Measurements from ENCODE around the gene CHST8. TPM values are rescaled to one million over a fixed set of nuclear protein-coding genes. Genes with fewer than 3 reads are reported as not detected.
"Not testable (repeated sequence)": the region's sequence is repeated elsewhere in the genome, so short reads cannot be mapped to it uniquely, and the experiment has no call there.

CHST8 gene
- polyA plus RNA-seq, 1 donor, result 0.66 TPM

DNA sequence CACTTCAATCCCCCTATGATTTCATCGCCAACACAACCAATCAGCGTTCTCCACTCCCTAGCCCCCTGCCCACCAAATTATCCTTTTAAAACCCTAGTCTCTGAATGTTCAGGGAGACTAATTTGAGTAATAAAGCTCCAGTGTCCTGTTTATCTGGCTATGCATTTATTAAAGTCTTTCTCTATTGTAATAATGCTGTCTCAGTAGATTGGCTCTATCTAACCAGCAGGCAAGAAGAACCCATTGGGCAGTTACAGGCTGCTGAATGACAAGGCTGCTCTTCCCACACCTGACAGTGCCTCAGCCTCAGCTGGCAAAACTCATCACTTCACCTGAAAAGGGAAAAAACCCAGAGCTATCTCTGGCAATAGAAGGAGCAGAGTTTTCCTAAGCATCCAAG lies 20.2 kb upstream of the CHST8 start:
- 100% methylated on average over 1 of the region's 2 CpGs for WGBS (ENCODE audit: insufficient coverage, low lambda C conversion rate)
- H3K27ac ChIP-seq (ENCODE audit: low read length), result no peak overlapping the region
- no peak overlapping the region for H3K4me3 ChIP-seq (ENCODE audit: low read length)
- no peaks in the 10 kb centered on the region for H3K4me1 ChIP-seq (ENCODE audit: control insufficient read depth, insufficient read depth, low read length)
- H3K36me3 ChIP-seq (ENCODE audit: control insufficient read depth, insufficient read depth, low read length), result no peaks in the 10 kb centered on the region
- H3K27me3 ChIP-seq (ENCODE audit: control insufficient read depth, insufficient read depth, low read length), result no peaks in the 10 kb centered on the region
- peaks cover 5% of the 10 kb centered on the region for H3K9me3 ChIP-seq (ENCODE audit: control insufficient read depth, low read depth, low read length)
- no peak for DNase-seq

- no peaks in the 10 kb centered on the region for H3K27me3 ChIP-seq (ENCODE audit: control insufficient read depth, insufficient read depth, low read length)
- H3K27ac ChIP-seq (ENCODE audit: low read length), result no peak overlapping the region
- H3K36me3 ChIP-seq (ENCODE audit: control insufficient read depth, insufficient read depth, low read length), result no peaks in the 10 kb centered on the region
- no peaks in the 10 kb centered on the region for H3K4me1 ChIP-seq (ENCODE audit: control insufficient read depth, insufficient read depth, low read length)
- peaks cover 5% of the 10 kb centered on the region for H3K9me3 ChIP-seq (ENCODE audit: control insufficient read depth, low read depth, low read length)
- H3K4me3 ChIP-seq (ENCODE audit: low read length), result no peak overlapping the region
- no peak for DNase-seq
- 94% methylated on average over 10 of the region's 16 CpGs for WGBS (ENCODE audit: insufficient coverage, low lambda C conversion rate)
Measured at GRCh38 chr19:33602576-33603204, 19.1 kb upstream of the CHST8 start.

DNA sequence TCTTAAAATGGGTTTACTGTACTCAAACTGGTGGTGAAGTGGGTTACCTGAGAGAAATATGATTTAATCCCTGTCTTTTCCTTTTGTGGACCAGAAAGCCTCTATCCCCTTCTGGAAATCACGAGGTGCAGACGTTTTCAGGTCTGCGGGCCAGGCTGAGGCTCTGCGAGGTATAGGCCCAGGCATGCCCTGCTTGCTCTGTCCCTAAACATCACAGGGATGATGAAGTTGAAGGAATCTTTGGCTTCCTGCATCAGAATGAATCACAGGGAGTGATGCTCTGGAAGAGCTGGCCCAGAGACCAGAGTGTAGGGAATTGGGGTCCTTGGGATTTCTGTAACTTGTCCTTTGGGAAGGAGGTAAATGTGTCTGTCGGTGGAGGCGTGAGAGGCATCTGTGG lies 18.4 kb upstream of the CHST8 start:
- no peak for DNase-seq
- no peak overlapping the region for H3K27ac ChIP-seq (ENCODE audit: low read length)
- no peak overlapping the region for H3K4me3 ChIP-seq (ENCODE audit: low read length)
- H3K4me1 ChIP-seq (ENCODE audit: control insufficient read depth, insufficient read depth, low read length), result no peaks in the 10 kb centered on the region
- H3K9me3 ChIP-seq (ENCODE audit: control insufficient read depth, low read depth, low read length), result peaks cover 5% of the 10 kb centered on the region
- no peaks in the 10 kb centered on the region for H3K36me3 ChIP-seq (ENCODE audit: control insufficient read depth, insufficient read depth, low read length)
- H3K27me3 ChIP-seq (ENCODE audit: control insufficient read depth, insufficient read depth, low read length), result no peaks in the 10 kb centered on the region
- no CpG with 5 or more reads among the region's 6 CpGs for WGBS (ENCODE audit: insufficient coverage, low lambda C conversion rate)

- Histone ChIP-seq H3K27me3 (ENCODE audit: control insufficient read depth, insufficient read depth, low read length) (no peaks in the 10 kb centered on the region), H3K27ac (ENCODE audit: low read length) (no peak overlapping the region), H3K4me3 (ENCODE audit: low read length) (no peak overlapping the region), H3K9me3 (ENCODE audit: control insufficient read depth, low read depth, low read length) (peaks cover 5% of the 10 kb centered on the region), H3K36me3 (ENCODE audit: control insufficient read depth, insufficient read depth, low read length) (no peaks in the 10 kb centered on the region), H3K4me1 (ENCODE audit: control insufficient read depth, insufficient read depth, low read length) (no peaks in the 10 kb centered on the region)
- WGBS (ENCODE audit: insufficient coverage, low lambda C conversion rate), result no CpG with 5 or more reads among the region's 5 CpGs
- no peak for DNase-seq
Measured at GRCh38 chr19:33604651-33605050, 17.1 kb upstream of the CHST8 start.

DNA sequence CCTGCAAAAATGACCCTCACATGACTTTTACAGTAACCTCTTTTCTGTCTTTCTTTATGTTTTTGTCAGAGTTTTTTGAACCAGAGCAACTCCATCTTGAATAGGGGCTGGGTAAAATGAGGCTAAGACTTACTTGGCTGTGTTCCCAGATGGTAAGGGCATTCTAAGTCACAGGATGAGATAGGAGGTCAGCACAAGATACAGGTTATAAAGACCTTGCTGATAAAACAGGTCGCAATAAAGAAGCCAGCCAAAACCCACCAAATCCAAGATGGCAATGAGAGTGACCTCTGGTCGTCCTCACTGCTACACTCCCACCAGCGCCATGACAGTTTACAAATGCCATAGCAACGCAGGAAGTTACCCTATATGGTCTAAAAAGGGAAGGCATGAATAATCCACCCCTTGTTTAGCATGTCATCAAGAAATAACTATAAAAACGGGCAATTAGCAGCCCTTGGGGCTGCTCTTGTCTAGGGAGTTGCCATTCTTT lies 15.9 kb upstream of the CHST8 start:
- H3K36me3 ChIP-seq (ENCODE audit: control insufficient read depth, insufficient read depth, low read length); H3K27ac ChIP-seq (ENCODE audit: low read length): not testable (repeated sequence)
- WGBS (ENCODE audit: insufficient coverage, low lambda C conversion rate), result no CpG with 5 or more reads among the region's 5 CpGs

GRCh38 chr19:33606556-33606955 lies 15.2 kb upstream of the CHST8 start:
- H3K27me3 ChIP-seq (ENCODE audit: control insufficient read depth, insufficient read depth, low read length), result no peaks in the 10 kb centered on the region
- no peak overlapping the region for H3K4me3 ChIP-seq (ENCODE audit: low read length)
- WGBS (ENCODE audit: insufficient coverage, low lambda C conversion rate), result no CpG with 5 or more reads among the region's 4 CpGs
- H3K36me3 ChIP-seq (ENCODE audit: control insufficient read depth, insufficient read depth, low read length), result no peaks in the 10 kb centered on the region
- H3K9me3 ChIP-seq (ENCODE audit: control insufficient read depth, low read depth, low read length), result peaks cover 5% of the 10 kb centered on the region
- H3K27ac ChIP-seq (ENCODE audit: low read length), result no peak overlapping the region
- no peaks in the 10 kb centered on the region for H3K4me1 ChIP-seq (ENCODE audit: control insufficient read depth, insufficient read depth, low read length)
- no peak for DNase-seq

More for the DNA sequence above, 15.9 kb upstream of the CHST8 start:
- H3K27me3 ChIP-seq (ENCODE audit: control insufficient read depth, insufficient read depth, low read length); H3K4me3 ChIP-seq (ENCODE audit: low read length); DNase-seq; H3K9me3 ChIP-seq (ENCODE audit: control insufficient read depth, low read depth, low read length); H3K4me1 ChIP-seq (ENCODE audit: control insufficient read depth, insufficient read depth, low read length): not testable (repeated sequence)

DNA sequence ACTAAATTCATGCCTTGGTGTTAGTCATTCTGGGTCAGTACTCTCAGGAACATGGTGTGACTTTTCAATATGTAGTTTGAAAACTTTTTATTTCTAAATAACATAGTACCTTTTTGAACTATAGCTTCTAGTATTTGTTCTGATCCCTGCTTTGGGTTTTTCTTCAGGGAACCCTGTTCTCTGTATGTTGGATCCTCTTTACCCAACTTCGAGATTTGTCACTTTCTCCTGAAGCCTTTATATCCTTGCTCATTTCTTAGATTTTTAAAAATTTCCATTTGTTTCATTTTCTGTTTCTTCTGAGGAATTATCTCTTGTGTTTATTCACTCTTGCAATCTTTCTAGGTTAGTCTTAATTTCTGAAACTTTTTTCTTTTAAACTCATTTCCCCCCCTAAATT lies 12.4 kb upstream of the CHST8 start:
- no peaks in the 10 kb centered on the region for H3K4me1 ChIP-seq (ENCODE audit: control insufficient read depth, insufficient read depth, low read length)
- no peaks in the 10 kb centered on the region for H3K36me3 ChIP-seq (ENCODE audit: control insufficient read depth, insufficient read depth, low read length)
- 83% methylated on average over 1 of the region's 1 CpG for WGBS (ENCODE audit: insufficient coverage, low lambda C conversion rate)
- no peak overlapping the region for H3K4me3 ChIP-seq (ENCODE audit: low read length)
- no peak for DNase-seq
- no peak overlapping the region for H3K27ac ChIP-seq (ENCODE audit: low read length)
- no peaks in the 10 kb centered on the region for H3K9me3 ChIP-seq (ENCODE audit: control insufficient read depth, low read depth, low read length)
- H3K27me3 ChIP-seq (ENCODE audit: control insufficient read depth, insufficient read depth, low read length), result peaks cover 9% of the 10 kb centered on the region

GRCh38 chr19:33610588-33610987 lies 11.2 kb upstream of the CHST8 start:
- DNase-seq, result no peak
- Histone ChIP-seq H3K4me3 (ENCODE audit: low read length) (no peak overlapping the region), H3K27ac (ENCODE audit: low read length) (no peak overlapping the region), H3K9me3 (ENCODE audit: control insufficient read depth, low read depth, low read length) (no peaks in the 10 kb centered on the region), H3K4me1 (ENCODE audit: control insufficient read depth, insufficient read depth, low read length) (no peaks in the 10 kb centered on the region), H3K36me3 (ENCODE audit: control insufficient read depth, insufficient read depth, low read length) (no peaks in the 10 kb centered on the region), H3K27me3 (ENCODE audit: control insufficient read depth, insufficient read depth, low read length) (peaks cover 10% of the 10 kb centered on the region)
- no CpG with 5 or more reads among the region's 1 CpG for WGBS (ENCODE audit: insufficient coverage, low lambda C conversion rate)

GRCh38 chr19:33612928-33613619 lies 8.7 kb upstream of the CHST8 start:
- Histone ChIP-seq H3K4me1 (ENCODE audit: control insufficient read depth, insufficient read depth, low read length) (no peaks in the 10 kb centered on the region), H3K9me3 (ENCODE audit: control insufficient read depth, low read depth, low read length) (no peaks in the 10 kb centered on the region), H3K27ac (ENCODE audit: low read length) (no peak overlapping the region), H3K4me3 (ENCODE audit: low read length) (no peak overlapping the region), H3K27me3 (ENCODE audit: control insufficient read depth, insufficient read depth, low read length) (peaks cover 20% of the 10 kb centered on the region), H3K36me3 (ENCODE audit: control insufficient read depth, insufficient read depth, low read length) (no peaks in the 10 kb centered on the region)
- WGBS (ENCODE audit: insufficient coverage, low lambda C conversion rate), result no CpG with 5 or more reads among the region's 11 CpGs
- DNase-seq, result no peak

GRCh38 chr19:33613620-33614000 lies 8.1 kb upstream of the CHST8 start:
- no CpG with 5 or more reads among the region's 3 CpGs for WGBS (ENCODE audit: insufficient coverage, low lambda C conversion rate)
- no peak overlapping the region for H3K4me3 ChIP-seq (ENCODE audit: low read length)
- H3K27me3 ChIP-seq (ENCODE audit: control insufficient read depth, insufficient read depth, low read length), result peaks cover 21% of the 10 kb centered on the region
- no peaks in the 10 kb centered on the region for H3K9me3 ChIP-seq (ENCODE audit: control insufficient read depth, low read depth, low read length)
- DNase-seq, result no peak
- H3K36me3 ChIP-seq (ENCODE audit: control insufficient read depth, insufficient read depth, low read length), result no peaks in the 10 kb centered on the region
- H3K27ac ChIP-seq (ENCODE audit: low read length), result no peak overlapping the region
- H3K4me1 ChIP-seq (ENCODE audit: control insufficient read depth, insufficient read depth, low read length), result no peaks in the 10 kb centered on the region

DNA sequence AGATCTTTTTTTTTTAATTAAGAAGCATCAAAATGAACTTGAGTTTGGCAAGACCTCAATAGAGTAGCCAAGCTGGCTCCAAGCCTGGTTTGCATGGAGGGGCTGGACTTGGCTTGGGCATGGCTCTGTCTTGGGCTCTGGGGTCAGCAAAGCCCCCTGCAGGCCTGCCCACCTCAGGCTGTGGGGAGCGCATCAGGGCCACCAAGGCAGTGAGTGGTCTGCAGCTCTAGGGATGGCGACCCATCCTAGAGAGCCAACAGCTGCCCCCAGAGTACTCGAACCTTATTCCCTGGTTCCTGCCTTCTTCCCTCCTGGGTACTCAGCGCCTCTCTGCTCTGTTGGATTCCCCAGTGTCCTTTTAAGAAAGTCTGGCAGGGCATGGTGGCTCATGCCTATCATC lies 5.4 kb upstream of the CHST8 start:
- WGBS (ENCODE audit: insufficient coverage, low lambda C conversion rate), result no CpG with 5 or more reads among the region's 4 CpGs
- H3K27ac ChIP-seq (ENCODE audit: low read length), result no peak overlapping the region

More for the DNA sequence above, 5.4 kb upstream of the CHST8 start:
- H3K36me3 ChIP-seq (ENCODE audit: control insufficient read depth, insufficient read depth, low read length), result no peaks in the 10 kb centered on the region
- peaks cover 47% of the 10 kb centered on the region for H3K27me3 ChIP-seq (ENCODE audit: control insufficient read depth, insufficient read depth, low read length)
- H3K4me1 ChIP-seq (ENCODE audit: control insufficient read depth, insufficient read depth, low read length), result no peaks in the 10 kb centered on the region
- no peak for DNase-seq
- H3K4me3 ChIP-seq (ENCODE audit: low read length), result no peak overlapping the region
- H3K9me3 ChIP-seq (ENCODE audit: control insufficient read depth, low read depth, low read length), result no peaks in the 10 kb centered on the region

Data from large intestine (tissue), 3 donors.